Measurements from ENCODE around the gene WWOX.

- TF ChIP-seq POLR2A (IDR thresholded peaks at IDR 0.05) (no peak), CTCF (IDR thresholded peaks at IDR 0.05) (no peak), POLR2AphosphoS5 (IDR thresholded peaks at IDR 0.05) (no peak)
Measured at GRCh38 chr16:79009896-79010295, 910.4 kb downstream of the WWOX start.

Measured in gastroesophageal sphincter (tissue), 3 donors.